ENCODE measurements around the gene TMC4. TPM values are rescaled to one million over a fixed set of nuclear protein-coding genes. Genes with fewer than 3 reads are reported as not detected.

TMC4 gene
- polyA plus RNA-seq, 1 donor, result 110 TPM

GRCh38 chr19:54133312-54133956 lies 39.5 kb downstream of the TMC4 start:
- peak; percentile 42 to 62 for DNase-seq
- Histone ChIP-seq H3K27ac (ENCODE audit: low read length) (no peak overlapping the region), H3K4me3 (ENCODE audit: low read length) (no peak overlapping the region), H3K36me3 (ENCODE audit: control insufficient read depth, insufficient read depth, low read length) (peaks cover 28% of the 10 kb centered on the region), H3K27me3 (ENCODE audit: control insufficient read depth, insufficient read depth, low read length) (no peaks in the 10 kb centered on the region), H3K4me1 (ENCODE audit: control insufficient read depth, insufficient read depth, low read length) (peaks cover 6% of the 10 kb centered on the region), H3K9me3 (ENCODE audit: control insufficient read depth, low read depth, low read length) (no peaks in the 10 kb centered on the region)
- WGBS (ENCODE audit: insufficient coverage, low lambda C conversion rate), result no CpG with 5 or more reads among the region's 10 CpGs

DNA sequence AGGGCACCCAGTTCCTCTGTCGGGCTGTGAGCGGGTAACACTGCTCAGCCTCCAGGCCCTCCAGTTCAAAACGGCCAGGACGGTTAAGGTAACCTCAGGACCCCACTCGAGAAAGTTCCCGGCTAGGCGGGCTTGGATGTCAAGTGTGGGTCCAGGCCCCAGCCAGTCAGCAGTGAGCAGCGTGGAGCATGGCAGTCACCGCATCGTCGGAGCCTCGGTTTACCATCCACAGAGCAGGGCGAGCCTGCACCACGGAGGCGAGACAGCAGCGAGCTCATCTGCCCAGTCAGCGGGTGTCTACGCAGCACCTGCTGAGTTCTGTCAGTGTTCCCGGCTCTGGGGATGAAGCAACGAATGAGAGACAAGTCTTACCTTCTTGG lies 43.4 kb downstream of the TMC4 start:
- no peaks in the 10 kb centered on the region for H3K9me3 ChIP-seq (ENCODE audit: control insufficient read depth, low read depth, low read length)
- H3K27me3 ChIP-seq (ENCODE audit: control insufficient read depth, insufficient read depth, low read length), result no peaks in the 10 kb centered on the region
- no peak for DNase-seq
- peaks cover 57% of the 10 kb centered on the region for H3K36me3 ChIP-seq (ENCODE audit: control insufficient read depth, insufficient read depth, low read length)
- no peak overlapping the region for H3K27ac ChIP-seq (ENCODE audit: low read length)
- H3K4me3 ChIP-seq (ENCODE audit: low read length), result no peak overlapping the region
- no CpG with 5 or more reads among the region's 20 CpGs for WGBS (ENCODE audit: insufficient coverage, low lambda C conversion rate)
- H3K4me1 ChIP-seq (ENCODE audit: control insufficient read depth, insufficient read depth, low read length), result no peaks in the 10 kb centered on the region

DNA sequence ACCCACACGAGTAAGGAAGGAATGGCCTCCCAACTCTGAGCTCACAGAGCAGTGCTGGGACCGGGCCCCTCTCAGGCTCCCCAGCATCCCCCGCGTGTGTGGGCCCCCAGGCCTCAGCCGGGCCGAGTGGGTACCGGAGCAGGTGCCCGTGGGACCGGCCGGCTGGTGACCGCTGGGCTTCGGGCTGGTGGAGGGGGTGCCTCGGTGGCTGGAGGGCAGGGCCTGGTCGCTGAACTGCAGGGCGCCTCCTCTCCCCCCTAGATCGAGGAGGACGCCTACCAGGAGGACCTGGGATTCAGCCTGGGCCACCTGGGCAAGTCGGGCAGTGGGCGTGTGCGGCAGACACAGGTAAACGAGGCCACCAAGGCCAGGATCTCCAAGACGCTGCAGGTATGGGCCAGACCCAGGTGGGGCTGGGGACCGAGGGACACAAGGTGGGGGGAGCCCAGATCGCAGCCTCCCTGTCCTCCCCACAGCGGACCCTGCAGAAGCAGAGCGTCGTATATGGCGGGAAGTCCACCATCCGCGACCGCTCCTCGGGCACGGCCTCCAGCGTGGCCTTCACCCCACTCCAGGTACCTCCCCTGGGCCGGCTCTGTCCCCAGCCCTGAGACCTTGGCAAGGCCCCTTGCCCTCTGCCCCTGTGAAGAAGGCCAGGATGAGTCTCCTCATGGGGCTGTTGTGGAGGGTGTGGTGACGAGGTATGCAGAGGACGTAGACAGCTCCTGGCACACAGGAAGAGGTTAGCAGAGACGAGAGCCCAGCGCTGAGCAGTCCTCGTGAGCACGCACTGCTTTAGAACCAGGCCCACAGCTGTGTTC lies 44.0 kb downstream of the TMC4 start:
- Histone ChIP-seq H3K4me3 (ENCODE audit: low read length) (no peak overlapping the region), H3K27me3 (ENCODE audit: control insufficient read depth, insufficient read depth, low read length) (no peaks in the 10 kb centered on the region), H3K27ac (ENCODE audit: low read length) (no peak overlapping the region), H3K9me3 (ENCODE audit: control insufficient read depth, low read depth, low read length) (no peaks in the 10 kb centered on the region), H3K36me3 (ENCODE audit: control insufficient read depth, insufficient read depth, low read length) (peaks cover 63% of the 10 kb centered on the region), H3K4me1 (ENCODE audit: control insufficient read depth, insufficient read depth, low read length) (no peaks in the 10 kb centered on the region)
- WGBS (ENCODE audit: insufficient coverage, low lambda C conversion rate), result no CpG with 5 or more reads among the region's 41 CpGs
- no peak for DNase-seq

DNA sequence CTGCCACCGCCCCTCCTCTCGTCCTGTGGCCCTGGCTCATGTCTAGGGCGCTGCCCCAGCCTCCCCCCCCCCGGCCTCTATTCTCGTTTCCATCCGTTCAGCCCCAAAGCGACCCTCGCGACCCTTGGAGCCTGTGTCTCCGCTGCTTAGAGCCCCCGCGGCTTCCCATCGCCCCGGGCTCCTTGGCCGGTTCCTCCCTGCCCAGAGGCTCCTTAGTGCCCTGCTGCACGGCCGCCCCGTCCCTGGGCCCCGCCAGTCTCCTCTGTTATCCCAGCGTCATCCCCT lies 44.6 kb downstream of the TMC4 start:
- no peak overlapping the region for H3K4me3 ChIP-seq (ENCODE audit: low read length)
- H3K4me1 ChIP-seq (ENCODE audit: control insufficient read depth, insufficient read depth, low read length), result no peaks in the 10 kb centered on the region
- H3K27me3 ChIP-seq (ENCODE audit: control insufficient read depth, insufficient read depth, low read length), result no peaks in the 10 kb centered on the region
- H3K27ac ChIP-seq (ENCODE audit: low read length), result no peak overlapping the region
- no peak for DNase-seq
- WGBS (ENCODE audit: insufficient coverage, low lambda C conversion rate), result 100% methylated on average over 2 of the region's 20 CpGs
- peaks cover 69% of the 10 kb centered on the region for H3K36me3 ChIP-seq (ENCODE audit: control insufficient read depth, insufficient read depth, low read length)
- H3K9me3 ChIP-seq (ENCODE audit: control insufficient read depth, low read depth, low read length), result no peaks in the 10 kb centered on the region

- Histone ChIP-seq H3K27ac (ENCODE audit: low read length) (no peak overlapping the region), H3K4me3 (ENCODE audit: low read length) (no peak overlapping the region), H3K4me1 (ENCODE audit: control insufficient read depth, insufficient read depth, low read length) (no peaks in the 10 kb centered on the region), H3K9me3 (ENCODE audit: control insufficient read depth, low read depth, low read length) (no peaks in the 10 kb centered on the region), H3K27me3 (ENCODE audit: control insufficient read depth, insufficient read depth, low read length) (no peaks in the 10 kb centered on the region), H3K36me3 (ENCODE audit: control insufficient read depth, insufficient read depth, low read length) (peaks cover 74% of the 10 kb centered on the region)
- WGBS (ENCODE audit: insufficient coverage, low lambda C conversion rate), result no CpG with 5 or more reads among the region's 44 CpGs
- DNase-seq, result no peak
Measured at GRCh38 chr19:54127688-54128440, 45.1 kb downstream of the TMC4 start.

GRCh38 chr19:54125713-54126112 lies 47.2 kb downstream of the TMC4 start:
- Histone ChIP-seq H3K27ac (ENCODE audit: low read length) (no peak overlapping the region), H3K36me3 (ENCODE audit: control insufficient read depth, insufficient read depth, low read length) (peaks cover 78% of the 10 kb centered on the region), H3K27me3 (ENCODE audit: control insufficient read depth, insufficient read depth, low read length) (no peaks in the 10 kb centered on the region), H3K9me3 (ENCODE audit: control insufficient read depth, low read depth, low read length) (no peaks in the 10 kb centered on the region), H3K4me1 (ENCODE audit: control insufficient read depth, insufficient read depth, low read length) (no peaks in the 10 kb centered on the region), H3K4me3 (ENCODE audit: low read length) (no peak overlapping the region)
- no CpG with 5 or more reads among the region's 9 CpGs for WGBS (ENCODE audit: insufficient coverage, low lambda C conversion rate)
- no peak for DNase-seq

DNA sequence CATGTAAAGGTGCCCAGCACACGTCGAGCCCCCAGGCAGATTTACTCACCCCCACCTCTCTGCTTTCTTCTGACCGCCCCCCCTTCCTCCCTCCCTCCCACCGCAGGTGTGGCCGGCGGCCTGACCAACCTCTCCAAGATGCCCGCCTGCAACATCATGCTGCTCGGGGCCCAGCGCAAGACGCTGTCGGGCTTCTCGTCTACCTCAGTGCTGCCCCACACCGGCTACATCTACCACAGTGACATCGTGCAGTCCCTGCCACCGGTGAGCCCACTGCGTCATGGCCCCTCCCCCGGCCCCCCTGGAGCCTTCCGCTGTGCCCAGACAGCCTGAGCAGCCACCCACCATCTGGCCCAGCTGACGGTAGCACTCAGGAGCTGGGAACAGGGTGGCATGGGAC lies 48.6 kb downstream of the TMC4 start:
- Histone ChIP-seq H3K9me3 (ENCODE audit: control insufficient read depth, low read depth, low read length) (no peaks in the 10 kb centered on the region), H3K36me3 (ENCODE audit: control insufficient read depth, insufficient read depth, low read length) (peaks cover 84% of the 10 kb centered on the region), H3K27ac (ENCODE audit: low read length) (no peak overlapping the region), H3K27me3 (ENCODE audit: control insufficient read depth, insufficient read depth, low read length) (no peaks in the 10 kb centered on the region), H3K4me1 (ENCODE audit: control insufficient read depth, insufficient read depth, low read length) (no peaks in the 10 kb centered on the region), H3K4me3 (ENCODE audit: low read length) (no peak overlapping the region)
- no CpG with 5 or more reads among the region's 19 CpGs for WGBS (ENCODE audit: insufficient coverage, low lambda C conversion rate)
- DNase-seq, result no peak

DNA sequence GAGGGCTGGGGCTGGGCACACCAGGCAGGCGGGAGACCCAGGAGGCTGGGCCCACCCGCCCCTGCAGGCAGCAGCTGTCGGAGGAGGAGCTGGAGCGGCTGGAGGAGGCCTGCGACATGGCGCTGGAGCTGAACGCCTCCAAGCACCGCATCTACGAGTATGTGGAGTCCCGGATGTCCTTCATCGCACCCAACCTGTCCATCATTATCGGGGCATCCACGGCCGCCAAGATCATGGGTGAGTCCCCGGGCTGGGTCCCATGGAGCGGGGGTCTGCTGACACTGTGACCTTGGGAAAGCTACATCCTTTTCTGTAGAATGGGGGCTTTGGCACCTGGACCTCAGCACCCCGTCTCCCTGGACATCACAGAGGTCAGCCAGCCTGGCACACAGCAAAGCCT lies 49.3 kb downstream of the TMC4 start:
- Histone ChIP-seq H3K36me3 (ENCODE audit: control insufficient read depth, insufficient read depth, low read length) (peaks cover 79% of the 10 kb centered on the region), H3K9me3 (ENCODE audit: control insufficient read depth, low read depth, low read length) (no peaks in the 10 kb centered on the region), H3K27ac (ENCODE audit: low read length) (no peak overlapping the region), H3K4me3 (ENCODE audit: low read length) (no peak overlapping the region), H3K4me1 (ENCODE audit: control insufficient read depth, insufficient read depth, low read length) (no peaks in the 10 kb centered on the region), H3K27me3 (ENCODE audit: control insufficient read depth, insufficient read depth, low read length) (no peaks in the 10 kb centered on the region)
- WGBS (ENCODE audit: insufficient coverage, low lambda C conversion rate), result no CpG with 5 or more reads among the region's 17 CpGs
- no peak for DNase-seq

GRCh38 chr19:54121259-54121658 lies 51.7 kb downstream of the TMC4 start:
- Histone ChIP-seq H3K36me3 (ENCODE audit: control insufficient read depth, insufficient read depth, low read length) (peaks cover 60% of the 10 kb centered on the region), H3K9me3 (ENCODE audit: control insufficient read depth, low read depth, low read length) (no peaks in the 10 kb centered on the region), H3K27ac (ENCODE audit: low read length) (no peak overlapping the region), H3K4me3 (ENCODE audit: low read length) (no peak overlapping the region), H3K27me3 (ENCODE audit: control insufficient read depth, insufficient read depth, low read length) (no peaks in the 10 kb centered on the region), H3K4me1 (ENCODE audit: control insufficient read depth, insufficient read depth, low read length) (peaks cover 6% of the 10 kb centered on the region)
- WGBS (ENCODE audit: insufficient coverage, low lambda C conversion rate), result 100% methylated on average over 2 of the region's 10 CpGs
- DNase-seq, result no peak

GRCh38 chr19:54115109-54116063 lies 57.6 kb downstream of the TMC4 start, which contains the start of the genes PRPF31 and TFPT:
Gene PRPF31, plus strand, starts transcription at chr19:54115754. Its CDS starts 2,525 bp downstream, at chr19:54118279.
Gene TFPT, minus strand, starts transcription at chr19:54115657. Its CDS starts 388 bp downstream, at chr19:54115269.
- peak within 1 kb of the TSS; percentile 66 for H3K4me3 ChIP-seq (ENCODE audit: low read length)
- DNase-seq, result peak; percentile 97 to 99
- peak within 1 kb of the TSS; percentile 71 for H3K27ac ChIP-seq (ENCODE audit: low read length)
- no peaks in the 10 kb centered on the region for H3K9me3 ChIP-seq (ENCODE audit: control insufficient read depth, low read depth, low read length)
- WGBS (ENCODE audit: insufficient coverage, low lambda C conversion rate), result 0% methylated on average over 3 of the region's 60 CpGs
- H3K27me3 ChIP-seq (ENCODE audit: control insufficient read depth, insufficient read depth, low read length), result no peaks in the 10 kb centered on the region
- peaks cover 6% of the 10 kb centered on the region for H3K4me1 ChIP-seq (ENCODE audit: control insufficient read depth, insufficient read depth, low read length)
- H3K36me3 ChIP-seq (ENCODE audit: control insufficient read depth, insufficient read depth, low read length), result peaks cover 22% of the 10 kb centered on the region

Data from large intestine (tissue), 3 donors.